ENCODE data around the gene CDK5RAP2.
"Not testable (repeated sequence)": the region's sequence is repeated elsewhere in the genome, so short reads cannot be mapped to it uniquely, and the experiment has no call there.

GRCh38 chr9:120497865-120498264, 82.1 kb downstream of the CDK5RAP2 start:
- TF ChIP-seq CTCF, POLR2AphosphoS5, EP300 (IDR thresholded peaks at IDR 0.05): not testable (repeated sequence)
